Motor neuron (in vitro differentiated cells): ENCODE data around the gene ZBTB40. TPM values are rescaled to one million over a fixed set of nuclear protein-coding genes. Genes with fewer than 3 reads are reported as not detected.

Experiments
- ATAC-seq, 8 experiments: fragments of 200-7000 bp; cut with Tn5 transposase; replicated peaks in 6 of 8; 2 replicates each; pipeline ENCODE4 v1.8.0; 2021; ENCODE audit warnings: mild to moderate bottlenecking in 8 of 8, moderate library complexity in 8 of 8
- H3K27ac ChIP-seq, 2 donors: fragments of 250-450 bp; sonication (Bioruptor Pico); 2 replicates each; pipeline ENCODE4 v1.9.0; 2021; ENCODE audit warnings: antibody characterized with exemption in 2 of 2, mild to moderate bottlenecking in 2 of 2, moderate library complexity in 1 of 2
- H3K4me1 ChIP-seq, 2 donors: fragments of 250-450 bp; sonication (Bioruptor Pico); replicated peaks in 1 of 2; 2 replicates each; pipeline ENCODE4 v1.6.1; 2021; ENCODE audit warnings: antibody characterized with exemption in 2 of 2, mild to moderate bottlenecking in 2 of 2, moderate library complexity in 1 of 2
- H3K4me3 ChIP-seq, 5 donors: fragments of 250-450 bp; sonication (Bioruptor Pico); 2 replicates each; pipeline ENCODE4 v1.9.0; 2021; ENCODE audit warnings: antibody characterized with exemption in 5 of 5, mild to moderate bottlenecking in 5 of 5, moderate library complexity in 4 of 5
- WGBS, 10 experiments: fragments of 450-650 bp; shearing (Covaris generic); methylation state at CpG; one replicate each; pipeline ENCODE4 v1.0.0; 2022; 5-methylcytosine and 5-hydroxymethylcytosine counted together
- in situ Hi-C, 9 experiments: fragments of 400-800 bp; cut with MboI; loops; one replicate each; pipeline ENCODE4 v1.15.0; 2021; ENCODE audit warnings: low sequenced_read_pairs in 9 of 9, low pct_unique_long_range_greater_than_20kb in 2 of 9; ENCODE audit not compliant: unreplicated experiment in 9 of 9
- total RNA-seq, 8 experiments: library from RNA; unstranded; fragments of 300-600 nt; gene quantifications; 2 replicates each; pipeline versions ENCODE4 v1.2.3 to v1.2.4, GENCODE V29; 2022

ZBTB40 gene
- total RNA-seq, 8 experiments from 2014 or later, result 7.5 to 19.5 (median 12.1) TPM

GRCh38 chr1:22437573-22437972 lies 14.1 kb upstream of the ZBTB40 start:
- no peak overlapping the region for H3K27ac ChIP-seq
- H3K4me1 ChIP-seq, result no peaks in the 10 kb centered on the region
- H3K4me3 ChIP-seq, result no peak overlapping the region
- ATAC-seq, result no peak
- in situ Hi-C loops, result no loop called here
- 40 to 100% (median 89%) methylated on average over 1 to 13 of the region's 13 CpGs; no CpG with 5 or more reads in 3 of the 10 experiments for WGBS, 10 experiments

DNA sequence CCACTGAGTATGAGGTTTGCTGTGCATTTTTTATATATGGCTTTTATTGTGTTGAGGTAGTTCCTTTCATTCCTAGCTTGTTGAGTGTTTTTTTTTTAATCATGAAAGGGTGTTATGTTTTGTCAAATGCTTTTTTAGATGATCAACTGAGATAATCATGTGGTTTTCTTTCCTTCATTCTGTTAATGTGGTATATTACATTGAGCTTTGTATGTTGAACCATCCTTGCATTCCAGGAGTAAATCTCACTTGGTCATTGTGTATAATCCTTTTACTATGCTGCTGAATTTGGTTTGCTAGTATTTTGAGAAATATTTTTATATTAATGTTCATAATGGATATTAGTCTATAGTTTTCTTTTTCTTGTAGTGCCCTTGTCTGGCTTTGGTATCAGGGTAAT lies 11.1 kb upstream of the ZBTB40 start:
- H3K27ac ChIP-seq, result no peak overlapping the region
- no peak overlapping the region for H3K4me3 ChIP-seq
- in situ Hi-C loops, result no loop called here
- no peaks in the 10 kb centered on the region for H3K4me1 ChIP-seq
- no peak for ATAC-seq

- Histone ChIP-seq H3K4me1 (no peaks in the 10 kb centered on the region), H3K27ac (no peak overlapping the region), H3K4me3 (no peak overlapping the region)
- in situ Hi-C loops, result no loop called here
- ATAC-seq, result no peak
- WGBS, 10 experiments, result 17 to 84% (median 70%) methylated on average over 2 to 5 of the region's 5 CpGs; no CpG with 5 or more reads in 1 of the 10 experiments
Observed at GRCh38 chr1:22442212-22442894, 9.3 kb upstream of the ZBTB40 start.

- WGBS, 10 experiments, result 38 to 93% (median 65%) methylated on average over 2 to 4 of the region's 4 CpGs
- Histone ChIP-seq H3K4me3 (no peak overlapping the region), H3K4me1 (peaks cover 0 to 5% of the 10 kb centered on the region in 2 donors), H3K27ac (no peak overlapping the region)
- in situ Hi-C loops, result no loop called here
- no peak for ATAC-seq
Observed at GRCh38 chr1:22443332-22443731, 8.3 kb upstream of the ZBTB40 start.

DNA sequence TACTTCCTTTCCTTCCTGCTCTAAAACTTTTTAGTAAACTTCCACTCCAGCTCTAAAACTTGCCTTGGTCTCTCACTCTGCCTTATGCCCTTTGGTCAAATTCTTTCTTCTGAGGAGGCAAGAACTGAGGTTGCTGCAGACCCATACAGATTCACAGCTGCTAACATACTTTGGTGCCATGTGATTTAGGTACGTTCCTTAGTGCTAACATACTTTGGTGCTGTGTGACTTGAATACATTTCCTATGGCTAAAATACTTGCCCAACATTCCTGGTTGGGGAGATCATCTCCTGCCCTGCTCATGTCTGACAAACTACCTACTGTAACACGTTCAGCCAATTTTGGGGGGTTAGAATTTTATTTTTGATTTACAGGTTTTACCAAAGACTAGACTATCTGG lies 6.8 kb upstream of the ZBTB40 start:
- Histone ChIP-seq H3K27ac (no peak overlapping the region), H3K4me1 (peaks cover 0 to 5% of the 10 kb centered on the region in 2 donors), H3K4me3 (no peak overlapping the region)
- ATAC-seq, result no peak
- in situ Hi-C loops, result no loop called here
- WGBS, 10 experiments, result 53 to 100% (median 80%) methylated on average over 1 to 2 of the region's 2 CpGs; no CpG with 5 or more reads in 3 of the 10 experiments

- 0 to 97% (median 42%) methylated on average over 2 to 6 of the region's 6 CpGs; no CpG with 5 or more reads in 2 of the 10 experiments for WGBS, 10 experiments
- Histone ChIP-seq H3K4me1 (peaks cover 12 to 15% of the 10 kb centered on the region in 2 donors), H3K4me3 (no peak overlapping the region), H3K27ac (peak overlapping the region in 1 of 2 donors; percentile 17)
- in situ Hi-C loops, result no loop called here
- ATAC-seq, result peak in 4 of 8 experiments; percentile 4 to 8 (median 6)
Observed at GRCh38 chr1:22447621-22448111, 4.0 kb upstream of the ZBTB40 start.

- Histone ChIP-seq H3K4me1 (peaks cover 22 to 24% of the 10 kb centered on the region in 2 donors), H3K27ac (no peak overlapping the region), H3K4me3 (no peak overlapping the region)
- ATAC-seq, result no peak
- WGBS, 10 experiments, result 80 to 100% (median 95%) methylated on average over 1 to 7 of the region's 7 CpGs; no CpG with 5 or more reads in 1 of the 10 experiments
- in situ Hi-C loops, result no loop called here
Observed at GRCh38 chr1:22449636-22450035, 2.0 kb upstream of the ZBTB40 start.

GRCh38 chr1:22450351-22451021 lies 1.2 kb upstream of the ZBTB40 start:
- peak overlapping the region; percentile 2 to 92 for H3K27ac ChIP-seq

DNA sequence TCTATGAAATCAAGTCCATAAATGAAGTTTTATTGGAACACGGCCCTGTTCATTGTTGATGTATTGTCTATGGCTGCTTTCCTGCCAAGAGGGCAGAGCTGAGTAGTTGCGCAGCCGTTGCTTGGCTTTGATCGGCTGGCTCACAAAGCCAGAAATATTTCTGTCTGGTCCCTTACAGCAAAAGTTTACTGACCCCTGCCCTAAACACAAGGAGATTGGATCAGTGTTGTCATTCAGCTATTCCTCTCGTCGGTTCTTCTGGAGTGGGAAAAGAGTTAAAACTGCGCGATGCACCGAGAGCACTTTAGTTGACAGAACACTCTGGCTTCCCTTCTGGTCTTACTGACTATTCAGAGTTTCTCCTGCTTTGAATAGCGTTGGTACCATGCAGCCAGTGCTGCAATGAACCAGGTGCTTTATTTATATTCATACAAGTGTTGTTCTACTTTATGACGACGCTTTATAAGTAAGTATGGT lies 868 bp downstream of the ZBTB40 start:
- 0 to 13% (median 3%) methylated on average over 2 to 11 of the region's 12 CpGs for WGBS, 10 experiments

More at GRCh38 chr1:22450351-22451021, 1.2 kb upstream of the ZBTB40 start:
- Histone ChIP-seq H3K4me3 (no peak overlapping the region), H3K4me1 (peaks cover 24 to 30% of the 10 kb centered on the region in 2 donors)
- in situ Hi-C loops, result no loop called here
- peak in 2 of 8 experiments; percentile 9 to 16 for ATAC-seq
- WGBS, 10 experiments, result 0 to 78% (median 58%) methylated on average over 1 to 11 of the region's 12 CpGs

GRCh38 chr1:22453181-22453580 lies 1.5 kb downstream of the ZBTB40 start:
- Histone ChIP-seq H3K27ac (no peak overlapping the region), H3K4me1 (peaks cover 26 to 35% of the 10 kb centered on the region in 2 donors), H3K4me3 (peak overlapping the region in 4 of 5 donors; percentile 66 to 87 (median 76))
- ATAC-seq, result no peak
- WGBS, 10 experiments, result 29 to 100% (median 67%) methylated on average over 1 to 2 of the region's 2 CpGs; no CpG with 5 or more reads in 1 of the 10 experiments
- in situ Hi-C loops, result no loop called here

More for the DNA sequence above, 868 bp downstream of the ZBTB40 start:
- Histone ChIP-seq H3K27ac (peak overlapping the region; percentile 88 to 92), H3K4me1 (peaks cover 26 to 39% of the 10 kb centered on the region in 2 donors), H3K4me3 (peak overlapping the region; percentile 55 to 87 (median 69))
- in situ Hi-C loops, result no loop called here
- peak; percentile 17 to 43 (median 29) for ATAC-seq

- 36 to 76% (median 54%) methylated on average over 1 to 4 of the region's 4 CpGs; no CpG with 5 or more reads in 1 of the 10 experiments for WGBS, 10 experiments
- Histone ChIP-seq H3K4me3 (no peak overlapping the region), H3K4me1 (peaks cover 26 to 35% of the 10 kb centered on the region in 2 donors), H3K27ac (no peak overlapping the region)
- no peak for ATAC-seq
- in situ Hi-C loops, result no loop called here
Observed at GRCh38 chr1:22454476-22455056, 2.9 kb downstream of the ZBTB40 start.

GRCh38 chr1:22457345-22457744 lies 5.7 kb downstream of the ZBTB40 start:
- no peak for ATAC-seq
- in situ Hi-C loops, result no loop called here
- WGBS, 10 experiments, result 12 to 89% (median 71%) methylated on average over 2 to 3 of the region's 3 CpGs; no CpG with 5 or more reads in 1 of the 10 experiments
- Histone ChIP-seq H3K27ac (no peak overlapping the region), H3K4me3 (no peak overlapping the region), H3K4me1 (peaks cover 11 to 29% of the 10 kb centered on the region in 2 donors)

- ATAC-seq, result no peak
- peaks cover 11 to 27% of the 10 kb centered on the region in 2 donors for H3K4me1 ChIP-seq
- in situ Hi-C loops, result no loop called here
- H3K27ac ChIP-seq, result no peak overlapping the region
- H3K4me3 ChIP-seq, result no peak overlapping the region
Observed at GRCh38 chr1:22457836-22458235, 6.2 kb downstream of the ZBTB40 start.
